Measurements from ENCODE around the gene ZFPL1.
"Not testable (repeated sequence)": the region's sequence is repeated elsewhere in the genome, so short reads cannot be mapped to it uniquely, and the experiment has no call there.

Gene ZFPL1

GRCh38 chr11:65115361-65116082 lies 31.5 kb downstream of the ZFPL1 start:
- DNase-seq = no peak

- peak; percentile 27 for DNase-seq
These were observed 32.6 kb downstream of the ZFPL1 start for GRCh38 chr11:65116370-65117205.

DNA sequence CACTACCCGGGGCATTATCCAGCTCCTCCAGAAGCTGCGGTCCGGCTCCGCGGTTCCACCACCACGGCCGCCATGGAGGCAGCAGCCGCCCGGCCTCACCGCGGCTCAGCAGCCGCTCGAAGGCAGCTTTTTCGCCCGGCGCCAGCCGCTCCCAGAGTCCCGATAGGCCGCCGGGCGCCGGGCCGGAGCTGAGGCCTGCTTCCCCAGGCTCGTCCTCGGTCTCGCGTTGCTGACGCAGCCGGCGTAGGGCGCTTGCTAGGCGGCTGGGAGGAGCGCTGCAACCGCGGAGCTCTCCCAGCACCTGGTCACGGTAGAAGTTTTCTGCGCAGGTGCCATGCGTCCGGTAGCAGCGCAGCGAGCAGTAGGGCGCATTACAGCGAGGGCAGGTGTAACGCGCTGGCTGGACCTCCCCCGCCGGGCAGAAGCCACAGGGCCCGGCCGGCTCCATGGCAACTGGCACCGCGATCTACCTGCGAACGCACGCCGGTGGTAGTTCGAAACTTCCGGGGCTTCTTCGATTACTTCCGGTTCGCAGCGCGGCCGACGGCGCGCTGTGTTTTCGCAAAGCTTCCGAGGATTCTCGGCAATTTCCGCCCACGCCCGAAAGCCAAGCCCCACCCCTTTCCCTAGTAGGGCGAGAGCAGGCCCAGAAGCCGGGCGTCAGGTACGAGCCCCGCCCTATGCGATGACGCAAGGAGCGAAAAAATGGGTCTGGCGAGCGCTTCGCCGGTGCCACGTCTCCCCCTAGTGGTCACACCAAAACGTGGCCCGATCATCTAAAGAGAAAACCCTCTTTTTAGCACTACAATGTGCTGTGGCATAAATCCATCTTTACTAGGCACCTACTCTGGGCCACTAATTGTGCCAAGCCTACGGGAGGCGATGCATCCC lies 33.4 kb downstream of the ZFPL1 start, which contains the start of gene ZNHIT2:
Gene ZNHIT2 (minus strand): TSS at position 496 of the 891 bp plus-strand sequence. CDS start 48 bp downstream, at position 448.
- peak; percentile 100 for DNase-seq

DNA sequence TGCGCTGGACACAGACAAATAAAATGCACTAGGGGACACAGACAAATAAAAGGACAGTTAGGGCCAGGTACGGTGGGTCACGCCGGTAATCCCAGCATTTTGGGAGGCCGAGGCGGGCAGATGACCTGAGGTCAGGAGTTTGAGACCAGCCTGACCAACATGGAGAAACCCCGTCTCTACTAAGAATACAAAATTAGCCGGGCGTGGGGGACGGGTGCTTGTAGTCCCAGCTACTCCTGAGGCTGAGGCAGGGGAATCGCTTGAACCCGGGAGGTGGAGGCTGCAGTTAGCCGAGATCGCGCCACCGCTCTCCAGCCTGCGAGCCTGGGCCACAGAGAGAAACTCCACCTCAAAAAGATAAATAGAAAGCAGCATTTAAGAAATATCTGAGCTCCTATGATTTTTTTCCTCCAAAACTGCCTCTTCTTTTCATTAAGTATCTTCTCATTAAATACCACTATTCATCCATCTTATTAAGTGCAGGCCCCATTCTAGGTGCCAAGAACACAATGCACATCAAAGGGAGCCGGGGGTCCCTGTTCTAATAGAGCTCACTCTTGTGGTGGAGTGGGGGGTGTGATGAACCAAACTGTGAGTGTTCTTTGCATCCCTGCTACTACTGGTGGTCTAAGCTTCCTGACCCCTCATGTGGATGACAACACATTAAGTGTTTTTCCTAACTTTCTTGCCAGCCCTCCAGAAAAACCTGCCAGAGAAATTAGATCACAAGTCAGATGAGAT lies 34.2 kb downstream of the ZFPL1 start:
- DNase-seq = no peak

DNA sequence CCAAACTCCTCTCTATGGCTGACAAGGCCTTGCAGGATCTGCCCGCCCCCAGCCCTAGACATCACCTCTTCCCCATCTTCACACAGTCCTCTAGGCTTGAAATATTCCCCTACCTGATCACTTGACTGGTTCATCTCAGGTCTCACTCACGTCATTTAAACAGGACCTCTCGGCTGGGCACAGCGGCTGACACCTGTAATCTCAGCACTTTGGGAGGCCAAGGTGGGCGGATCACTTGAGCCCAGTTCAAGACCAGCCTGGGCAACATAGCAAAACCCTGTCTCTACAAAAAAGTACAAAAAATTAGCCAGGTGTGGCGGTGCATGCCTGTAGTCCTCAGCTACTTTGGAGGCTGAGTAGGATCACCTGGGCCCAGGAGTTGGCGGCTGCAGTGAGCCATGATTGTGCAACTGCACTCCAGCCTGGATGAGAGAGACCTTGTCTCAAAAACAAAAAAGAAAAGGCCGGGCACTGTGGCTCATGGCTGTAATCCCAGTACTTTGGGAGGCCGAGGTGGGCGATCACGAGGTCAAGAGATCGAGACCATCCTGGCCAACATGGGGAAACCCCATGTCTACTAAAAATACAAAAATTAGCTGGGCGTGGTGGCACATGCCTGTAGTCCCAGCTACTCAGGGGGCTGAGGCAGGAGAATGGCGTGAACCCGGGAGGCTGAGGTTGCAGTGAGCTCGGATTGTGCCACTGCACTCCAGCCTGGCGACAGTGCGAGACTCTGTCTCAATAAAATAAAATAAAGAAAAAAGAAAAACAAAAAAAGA lies 35.1 kb downstream of the ZFPL1 start:
- DNase-seq = not testable (repeated sequence)

DNA sequence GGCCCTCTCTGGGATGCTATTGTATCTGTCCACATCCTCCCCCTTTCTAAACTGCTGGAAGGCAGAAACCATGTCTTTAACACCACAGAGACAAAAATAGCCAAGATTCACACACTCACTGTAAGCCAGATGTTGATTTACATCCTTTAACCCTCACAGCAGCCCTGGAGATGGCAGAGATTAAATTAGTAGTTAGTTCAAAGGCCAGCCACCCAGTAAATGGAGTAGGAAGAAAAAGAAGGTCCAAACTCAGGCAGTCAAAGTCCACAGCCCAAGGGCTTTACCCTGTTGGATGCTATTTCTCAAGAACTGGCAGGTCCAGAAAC lies 35.6 kb downstream of the ZFPL1 start:
- no peak for DNase-seq

GRCh38 chr11:65120831-65121230 lies 36.8 kb downstream of the ZFPL1 start:
- no peak for DNase-seq

DNA sequence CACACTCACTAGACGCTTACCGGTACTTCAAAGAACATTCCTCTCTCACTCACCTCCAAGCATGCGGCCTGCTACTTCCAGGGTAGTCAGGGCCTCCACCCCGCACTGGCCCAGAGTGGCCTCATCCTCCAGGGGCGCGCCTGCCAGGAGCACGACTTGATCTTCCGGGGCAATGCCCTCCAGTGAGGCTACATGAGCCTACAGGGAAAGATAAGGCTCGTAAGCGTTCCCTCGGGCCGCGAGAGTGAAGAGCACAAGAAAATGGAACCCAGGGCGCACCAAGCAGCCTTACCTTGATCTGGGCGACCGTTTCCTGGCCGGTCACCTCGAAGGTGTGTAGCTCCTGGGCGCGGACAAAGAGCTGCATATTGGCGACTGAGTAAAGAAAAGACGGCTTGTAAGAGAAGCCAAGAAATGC lies 37.4 kb downstream of the ZFPL1 start:
- DNase-seq = no peak

GRCh38 chr11:65121865-65122696 lies 38.1 kb downstream of the ZFPL1 start, which contains the start of the genes FAU and MRPL49:
Gene FAU (minus strand): TSS chr11:65122134. CDS start chr11:65121813, 321 bp downstream.
Gene MRPL49 (plus strand): TSS chr11:65122321. CDS start chr11:65122347, 26 bp downstream.
- DNase-seq = peak; percentile 99

GRCh38 chr11:65124480-65125196 lies 40.6 kb downstream of the ZFPL1 start:
- DNase-seq = no peak

DNA sequence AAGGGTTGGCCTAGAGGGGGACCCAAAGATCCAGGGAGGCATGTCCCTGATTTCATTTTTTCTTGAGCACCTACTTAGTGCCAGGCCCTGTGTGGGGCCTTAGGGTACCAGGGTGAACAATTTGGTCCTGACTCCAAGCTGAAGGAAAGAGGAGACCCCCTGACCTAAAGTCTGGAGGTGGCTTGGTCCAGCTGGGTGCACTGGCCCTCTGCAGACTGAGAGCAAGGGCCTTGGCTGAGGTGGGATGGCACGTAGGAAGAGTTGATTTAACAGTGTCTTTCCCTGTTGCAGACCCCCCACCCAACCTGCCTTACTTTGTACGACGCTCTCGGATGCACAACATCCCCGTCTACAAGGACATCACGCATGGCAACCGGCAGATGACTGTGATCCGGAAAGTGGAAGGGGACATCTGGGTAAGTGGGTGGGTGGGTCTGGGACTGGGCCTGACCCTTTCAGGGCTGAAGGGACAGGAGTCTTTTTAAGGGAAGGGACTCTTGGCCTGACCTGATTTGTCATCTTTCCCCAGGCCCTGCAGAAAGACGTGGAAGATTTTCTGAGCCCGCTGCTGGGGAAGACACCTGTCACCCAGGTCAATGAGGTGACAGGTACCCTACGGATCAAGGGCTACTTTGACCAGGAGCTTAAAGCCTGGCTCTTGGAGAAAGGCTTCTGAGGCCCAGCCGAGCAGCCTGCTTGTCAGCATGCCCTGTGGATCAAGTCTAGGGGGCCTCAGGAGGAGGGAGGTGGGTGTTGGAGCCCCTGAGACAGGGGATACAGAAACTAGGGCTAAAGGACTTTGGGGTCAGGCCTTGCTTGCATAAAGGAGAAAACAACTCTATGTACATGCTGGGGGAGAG lies 41.4 kb downstream of the ZFPL1 start:
- no peak for DNase-seq

DNA sequence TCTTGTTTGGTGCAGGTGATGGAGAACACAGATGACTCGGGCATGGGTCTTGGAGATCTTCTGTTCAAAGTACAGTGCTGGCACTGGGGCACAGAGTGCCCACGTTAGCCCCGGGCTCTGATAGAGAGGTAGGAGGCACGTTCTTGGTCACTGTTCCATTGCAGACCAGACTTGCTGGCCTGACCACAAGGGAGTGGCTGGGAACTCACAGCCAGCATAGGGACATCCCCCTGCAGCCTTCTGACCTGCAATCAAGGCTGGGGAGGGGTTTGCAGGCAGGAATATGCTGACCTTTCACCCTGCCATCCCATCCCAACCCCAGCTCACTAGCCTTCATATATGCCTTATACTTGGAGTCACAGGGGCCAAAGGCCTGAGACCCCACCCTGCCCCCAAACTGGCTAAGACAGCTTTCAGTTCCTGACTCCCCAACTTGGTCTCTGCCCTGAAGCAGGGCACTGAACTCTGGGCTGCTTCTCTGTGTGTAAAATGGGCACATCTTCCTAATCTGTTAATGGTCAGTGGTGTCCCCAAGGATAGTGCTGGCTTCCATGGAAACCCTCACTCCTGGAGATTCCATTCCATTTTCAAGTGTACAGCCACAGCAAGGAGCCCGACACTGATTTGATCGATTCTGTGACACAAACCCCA lies 42.7 kb downstream of the ZFPL1 start:
- no peak for DNase-seq

- no peak for DNase-seq
These were observed 43.6 kb downstream of the ZFPL1 start for GRCh38 chr11:65127473-65128181.

DNA sequence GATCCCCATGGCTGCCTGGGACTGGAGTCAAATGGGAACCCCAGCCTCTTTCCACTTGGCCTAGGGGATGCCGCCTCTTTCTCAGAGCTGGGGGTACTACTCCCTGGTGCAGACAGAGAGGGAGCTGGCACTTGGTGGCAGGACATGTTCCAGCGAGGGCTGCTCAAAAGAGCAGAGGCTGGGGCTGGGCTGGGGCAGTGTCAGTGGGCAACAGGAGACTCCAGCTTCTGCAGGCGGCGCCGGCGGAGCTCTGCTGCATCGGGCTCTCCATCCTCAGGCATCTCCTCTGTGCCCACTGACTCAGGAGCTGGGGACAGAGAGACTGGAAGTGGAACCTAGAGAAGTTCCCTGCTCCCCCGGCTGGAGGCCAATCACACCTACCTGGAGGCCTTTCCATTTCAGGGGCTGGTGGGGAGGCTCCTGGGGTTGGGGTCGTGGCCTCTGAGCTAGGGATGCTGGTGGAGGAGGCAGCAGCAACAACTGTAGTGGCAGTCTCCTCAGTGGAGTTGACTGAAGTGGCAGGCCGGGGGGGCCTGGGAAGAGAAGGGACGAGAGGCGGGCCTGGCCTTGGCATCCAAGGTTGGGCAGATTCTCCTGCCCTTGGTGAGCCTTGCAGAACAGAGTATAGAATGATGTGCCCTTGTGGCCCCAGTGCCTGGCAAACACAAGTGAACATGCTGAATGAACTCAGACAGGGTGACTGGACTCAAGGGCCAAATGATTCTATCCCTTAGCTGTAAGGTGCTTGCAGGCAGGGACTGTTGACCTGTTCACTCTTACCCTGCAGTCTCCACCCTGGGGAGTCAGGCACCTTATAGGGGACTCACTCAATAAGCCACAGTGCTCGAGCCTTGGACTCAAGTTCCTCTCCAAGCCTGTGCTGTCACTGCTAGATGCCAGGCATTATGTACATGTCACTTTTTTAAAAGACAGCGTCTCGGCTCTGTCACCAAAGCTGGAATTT lies 44.4 kb downstream of the ZFPL1 start:
- no peak for DNase-seq

DNA sequence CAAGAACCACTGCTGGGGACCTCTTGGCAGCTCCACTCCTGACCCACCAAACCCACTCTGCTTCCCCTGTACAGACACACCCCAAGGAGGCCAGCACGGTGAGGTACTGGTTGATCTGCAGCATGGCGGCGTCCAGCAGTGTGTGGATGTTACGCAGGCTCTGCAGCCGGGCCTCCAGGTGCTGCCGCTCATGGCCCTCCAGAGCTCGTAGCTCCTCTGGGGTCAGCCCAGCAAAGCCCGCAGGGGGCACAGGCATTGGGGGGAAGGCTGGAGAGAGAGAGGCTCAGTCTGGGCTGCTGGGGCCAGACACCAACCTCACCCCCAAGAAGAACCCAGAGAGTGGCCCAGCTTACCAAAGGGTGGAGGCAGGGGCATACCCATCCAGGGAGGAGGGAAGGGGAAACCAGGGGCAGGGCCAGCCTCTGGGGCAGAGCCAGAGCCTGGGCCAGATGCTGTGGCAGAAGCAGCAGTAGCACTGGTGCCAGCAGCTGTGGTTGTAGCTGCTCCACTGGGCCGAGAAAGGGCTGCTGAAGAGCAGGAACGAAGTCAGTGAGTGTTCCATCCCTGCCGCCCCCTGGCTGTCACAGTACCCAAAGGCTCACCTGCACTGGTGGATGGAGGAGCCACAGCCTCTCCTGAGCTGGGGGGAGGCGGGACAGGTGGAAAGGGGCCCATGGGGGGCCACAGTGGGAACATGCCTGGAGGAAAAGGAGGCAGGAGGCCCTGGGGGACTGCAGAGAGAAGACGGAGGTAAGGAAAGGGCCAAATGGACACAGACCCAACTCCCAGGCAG lies 45.8 kb downstream of the ZFPL1 start:
- no peak for DNase-seq

Measured in NCI-H1092 treated with DMSO at 0.1 percent for 48 hours (cell line).